Measurements from ENCODE around the gene HSF5. TPM values are rescaled to one million over a fixed set of nuclear protein-coding genes. Genes with fewer than 3 reads are reported as not detected.

HSF5 gene
- total and polyA plus RNA-seq, 2 donors (not counting 3 experiments of a cell fraction or from before 2014, with no cell fraction given), result 0.03 TPM; not detected in 1

- dilution Hi-C loops (cut with MboI; ENCODE audit: extremely low pct_ligation_motif_present, low sequenced_read_pairs) (no loop called here), intact Hi-C loops (cut with micrococcal nuclease) (loop anchor here (5.0 kb wide), 3 partner anchors 242 to 912 kb away; partner anchors contain the start of gene PPM1E)
- no peak for DNase-seq (ENCODE audit: low read depth, low spot score)
- Histone ChIP-seq H2AFZ (ENCODE audit: low read depth, low read length) (no peak overlapping the region), H3K27me3 (ENCODE audit: control insufficient read depth in 2 of 2, insufficient read depth in 2 of 2, low read length in 2 of 2) (no peaks in the 10 kb centered on the region), H3K36me3 (ENCODE audit: control insufficient read depth in 2 of 2, extremely low read depth in 1 of 2, insufficient read depth in 2 of 2, low read length in 2 of 2) (peaks cover 0 to 16% of the 10 kb centered on the region in 2 experiments), H4K20me1 (replicated peaks; ENCODE audit: control insufficient read depth, extremely low read depth, insufficient read depth, low read length) (no peaks in the 10 kb centered on the region), H3K9ac (replicated peaks; ENCODE audit: extremely low read depth, insufficient read depth, low read length) (no peak overlapping the region), H3K4me2 (ENCODE audit: insufficient read depth, low read length) (no peak overlapping the region), H3K4me1 (ENCODE audit: control insufficient read depth, extremely low read depth, insufficient read depth, low read length) (peaks cover 18% of the 10 kb centered on the region), H3K27ac (ENCODE audit: insufficient read depth, low read depth, low read length) (no peak overlapping the region), H3K9me1 (replicated peaks; ENCODE audit: control insufficient read depth, extremely low read depth, insufficient read depth, low read length) (no peaks in the 10 kb centered on the region), H3K79me2 (ENCODE audit: control insufficient read depth, insufficient read depth, low read length) (no peaks in the 10 kb centered on the region), H3K9me3 (replicated peaks; ENCODE audit: control insufficient read depth, insufficient read depth, low read length) (no peaks in the 10 kb centered on the region), H3K4me3 (replicated peaks in 1 of 3; ENCODE audit: insufficient read depth in 1 of 3, low read depth in 1 of 3, low read length in 3 of 3) (no peak overlapping the region)
- no peak for TF ChIP-seq EZH2 (IDR thresholded peaks at IDR 0.05; ENCODE audit: borderline replicate concordance, low read depth, low read length, severe bottlenecking)
- no peak for TF ChIP-seq POLR2A (IDR thresholded peaks at IDR 0.05; ENCODE audit: low read depth, low read length)
- no peak for TF ChIP-seq MYC (IDR thresholded peaks at IDR 0.05; ENCODE audit: low read depth, low read length)
- no peak for TF ChIP-seq POLR2AphosphoS5 (IDR thresholded peaks at IDR 0.05; ENCODE audit: insufficient read depth, low read depth, low read length)
- TF ChIP-seq JUN (IDR thresholded peaks at IDR 0.05; ENCODE audit: borderline replicate concordance, insufficient read depth, insufficient read length, low read depth), result no peak
- no peak for TF ChIP-seq GATA2 (IDR thresholded peaks at IDR 0.05; ENCODE audit: insufficient read depth, insufficient read length, low read depth, low read length)
- TF ChIP-seq FOS (IDR thresholded peaks at IDR 0.05; ENCODE audit: borderline replicate concordance, insufficient read depth, low read length), result no peak
- no peak for TF ChIP-seq CTCF (IDR thresholded peaks at IDR 0.05; ENCODE audit: extremely low read depth in 1 of 2, insufficient read depth in 1 of 2, low read depth in 1 of 2, low read length in 2 of 2)
- TF ChIP-seq MAX (IDR thresholded peaks at IDR 0.05; ENCODE audit: insufficient read depth, insufficient read length), result no peak
- CTCF ChIA-PET, result interaction anchor here (0.9 to 2.1 kb wide), 5 partner anchors 12 to 490 kb away, joined by 3 to 7 read pairs (median 6); partner anchors contain the start of gene HSF5
- no peak for FAIRE-seq
- BruUV-seq (replicated peaks), result no TSS peak
- POLR2A ChIA-PET, result interaction anchor here (3.0 kb wide), 1 partner anchor 116 kb away, joined by 27 read pairs; no protein-coding TSS in a partner anchor
Measured at GRCh38 chr17:58515286-58515685, 27.1 kb upstream of the HSF5 start.
